GM12878 (cell line): Measurements from ENCODE around the gene GGNBP2. TPM values are rescaled to one million over a fixed set of nuclear protein-coding genes. Genes with fewer than 3 reads are reported as not detected.

ENCODE experiments used
- BACH1 ChIP-seq: fragments of 450-650 bp; IDR thresholded peaks from 2 replicates; pipeline ENCODE4 v1.6.1; 2017; ENCODE audit warnings: mild to moderate bottlenecking, borderline replicate concordance
- BCL11A ChIP-seq: IDR thresholded peaks from 2 replicates; pipeline ENCODE4 v1.6.1; 2011; ENCODE audit warnings: low read depth, low read length
- CBFB ChIP-seq: IDR thresholded peaks from 2 replicates; pipeline ENCODE4 v1.6.1; 2016; ENCODE audit warnings: antibody characterized with exemption, low read depth
- CBX3 ChIP-seq: fragments of 200-600 bp; sonication (generic); IDR thresholded peaks from 2 replicates; pipeline ENCODE4 v1.6.1; 2016; ENCODE audit warnings: low read depth, borderline replicate concordance
- CBX5 ChIP-seq: sonication (generic); IDR thresholded peaks from 2 replicates; pipeline ENCODE4 v1.6.1; 2016; ENCODE audit warnings: low read depth, moderate library complexity, mild to moderate bottlenecking, inconsistent platforms
- CHD4 ChIP-seq: fragments of 200-600 bp; sonication (generic); IDR thresholded peaks from 2 replicates; pipeline ENCODE4 v1.6.1; 2016; ENCODE audit warnings: mild to moderate bottlenecking
- EP300 ChIP-seq, 2 experiments: fragments of 150-350 bp in 1 of 2; IDR thresholded peaks; 2 replicates each; pipeline ENCODE4 v1.6.1; 2011 to 2012; ENCODE audit warnings: low read depth in 2 of 2, low read length in 2 of 2, borderline replicate concordance in 1 of 2, improper control_type of control experiment in 1 of 2, inconsistent platforms in 1 of 2; ENCODE audit not compliant: control insufficient read depth in 1 of 2
- JUND ChIP-seq: IDR thresholded peaks from 2 replicates; pipeline ENCODE4 v1.6.1; 2012; ENCODE audit warnings: low read depth, mild to moderate bottlenecking, low read length, improper control_type of control experiment, moderate library complexity
- MYB ChIP-seq: fragments of 150-350 bp; IDR thresholded peaks from 2 replicates; pipeline ENCODE4 v1.6.1; 2014; ENCODE audit warnings: mild to moderate bottlenecking, low read depth, low read length, borderline replicate concordance
- PAX5 ChIP-seq: IDR thresholded peaks from 2 replicates; pipeline ENCODE4 v1.6.1; 2011; ENCODE audit warnings: low read depth, low read length, borderline replicate concordance
- RBBP5 ChIP-seq: fragments of 200-600 bp; sonication (generic); conservative IDR thresholded peaks from 2 replicates; pipeline ENCODE4 v1.6.1; 2016
- ZNF622 ChIP-seq: fragments of 450-650 bp; IDR thresholded peaks from 2 replicates; pipeline ENCODE4 v1.6.1; 2017; ENCODE audit warnings: mild to moderate bottlenecking, inconsistent platforms
- polyA plus RNA-seq, 11 experiments: library from polyadenylated mRNA; depleted of rRNA in 4 of 11; unstranded in 6 of 11; stranded (reverse) in 5 of 11; fragments of >200 nt; fragmentation: Nextera tagmentation in 4 of 11; fragmentation: Illumina TruSeq in 1 of 11; extraction: Ambion mirVana in 4 of 11; extraction: Trizol in 1 of 11; gene quantifications; 1 replicate in 1 of 11; 2 replicates in 10 of 11; pipeline versions ENCODE4 v1.2.1 to v1.2.3, GENCODE V29; 2011 to 2016; ENCODE audit warnings: inconsistent platforms in 2 of 11, missing spikeins in 2 of 11, low read depth in 1 of 11
- total RNA-seq, 4 experiments: library from RNA; depleted of rRNA in 3 of 4; stranded (reverse); fragments of >200 nt in 3 of 4; fragmentation: Illumina TruSeq in 1 of 4; extraction: Trizol in 1 of 4; gene quantifications; 2 replicates each; pipeline versions ENCODE4 v1.2.1 to v1.2.3, GENCODE V29; 2013 to 2021
- TF ChIP-seq, protein P1 (sequence below): fragments of 450-650 bp; formaldehyde crosslinking; IDR thresholded peaks from 2 replicates; pipeline ENCODE4 v1.4.0; 2022; ENCODE audit warnings: mild to moderate bottlenecking, moderate library complexity
- TF ChIP-seq, protein P2 (sequence below): IDR thresholded peaks from 2 replicates; pipeline ENCODE4 v1.6.1; 2011; ENCODE audit warnings: low read depth, low read length, improper control_type of control experiment, borderline replicate concordance
- TF ChIP-seq, protein P3 (sequence below): fragments of 150-350 bp; IDR thresholded peaks from 2 replicates; pipeline ENCODE4 v1.6.1; 2016; ENCODE audit warnings: low read depth, low read length
- TF ChIP-seq, protein P4 (sequence below): fragments of 150-350 bp; IDR thresholded peaks from 2 replicates; pipeline ENCODE4 v1.6.1; 2014; ENCODE audit warnings: mild to moderate bottlenecking, low read depth, low read length
- TF ChIP-seq, protein P5 (sequence below): fragments of 450-650 bp; IDR thresholded peaks from 2 replicates; pipeline ENCODE4 v1.6.1; 2016; ENCODE audit warnings: mild to moderate bottlenecking

Gene GGNBP2
- total and polyA plus RNA-seq, 10 of the 15 experiments (the other 5 are each of a cell fraction or from before 2014, with no cell fraction given) = 36.3 to 82.0 (median 50.0) TPM

DNA sequence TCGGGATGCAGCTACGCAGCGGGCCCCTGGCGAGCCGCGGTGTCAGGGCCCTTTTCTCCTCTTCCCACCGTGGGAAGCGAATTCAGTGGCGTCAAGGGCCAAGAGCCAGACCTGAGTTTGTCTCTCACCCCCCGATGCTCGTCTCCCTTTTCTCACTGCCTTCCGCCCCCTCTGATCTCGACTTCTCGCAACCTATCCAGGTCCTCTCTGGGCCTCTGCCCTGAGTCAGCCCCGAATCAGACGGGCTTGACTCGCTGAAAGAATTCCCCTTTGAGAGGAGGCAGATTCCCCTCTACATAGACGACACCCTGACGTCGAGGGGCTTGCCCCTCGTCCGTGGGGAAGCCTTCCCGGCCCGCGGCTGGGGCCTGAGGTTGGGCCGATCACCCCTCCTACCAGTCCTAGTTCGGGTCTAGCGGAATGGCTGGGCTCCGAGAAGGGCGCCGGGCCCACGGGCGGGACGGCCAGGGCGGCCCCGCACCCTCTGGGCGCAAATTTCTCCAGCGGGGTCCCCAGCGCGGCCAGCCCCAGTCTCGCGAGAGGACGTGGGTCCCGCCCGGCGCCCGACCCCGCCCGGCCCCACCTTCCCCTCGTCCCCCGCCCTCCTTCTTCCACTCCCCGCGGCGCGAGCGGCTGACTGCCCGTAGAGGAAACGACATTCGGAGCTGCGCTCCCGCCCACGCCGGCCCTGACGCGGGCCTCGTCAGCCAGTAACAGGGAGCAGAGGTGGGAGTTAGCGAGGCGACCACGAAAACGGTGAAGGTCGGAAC is at the start of gene GGNBP2 (continued):
- TF ChIP-seq, protein P1, sequence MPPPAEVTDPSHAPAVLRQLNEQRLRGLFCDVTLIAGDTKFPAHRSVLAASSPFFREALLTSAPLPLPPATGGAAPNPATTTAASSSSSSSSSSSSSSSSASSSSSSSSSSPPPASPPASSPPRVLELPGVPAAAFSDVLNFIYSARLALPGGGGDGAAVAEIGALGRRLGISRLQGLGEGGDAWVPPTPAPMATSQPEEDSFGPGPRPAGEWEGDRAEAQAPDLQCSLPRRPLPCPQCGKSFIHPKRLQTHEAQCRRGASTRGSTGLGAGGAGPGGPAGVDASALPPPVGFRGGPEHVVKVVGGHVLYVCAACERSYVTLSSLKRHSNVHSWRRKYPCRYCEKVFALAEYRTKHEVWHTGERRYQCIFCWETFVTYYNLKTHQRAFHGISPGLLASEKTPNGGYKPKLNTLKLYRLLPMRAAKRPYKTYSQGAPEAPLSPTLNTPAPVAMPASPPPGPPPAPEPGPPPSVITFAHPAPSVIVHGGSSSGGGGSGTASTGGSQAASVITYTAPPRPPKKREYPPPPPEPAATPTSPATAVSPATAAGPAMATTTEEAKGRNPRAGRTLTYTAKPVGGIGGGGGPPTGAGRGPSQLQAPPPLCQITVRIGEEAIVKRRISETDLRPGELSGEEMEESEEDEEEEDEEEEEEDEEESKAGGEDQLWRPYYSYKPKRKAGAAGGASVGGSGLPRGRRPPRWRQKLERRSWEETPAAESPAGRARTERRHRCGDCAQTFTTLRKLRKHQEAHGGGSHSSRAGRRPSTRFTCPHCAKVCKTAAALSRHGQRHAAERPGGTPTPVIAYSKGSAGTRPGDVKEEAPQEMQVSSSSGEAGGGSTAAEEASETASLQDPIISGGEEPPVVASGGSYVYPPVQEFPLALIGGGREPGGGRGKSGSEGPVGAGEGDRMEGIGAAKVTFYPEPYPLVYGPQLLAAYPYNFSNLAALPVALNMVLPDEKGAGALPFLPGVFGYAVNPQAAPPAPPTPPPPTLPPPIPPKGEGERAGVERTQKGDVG = no peak
- TF ChIP-seq CBFB (peak; percentile 35; the same call in 1 of the 2 replicates), BCL11A (no peak), MYB (no peak), JUND (no peak), BACH1 (peak; percentile 55; the same call in 1 of the 2 replicates), ZNF622 (no peak), PAX5 (no peak), CBX3 (no peak), EP300 (IDR thresholded peaks at IDR 0.05; ENCODE audit: borderline replicate concordance in 1 of 2, control insufficient read depth in 1 of 2, low read depth in 2 of 2, low read length in 2 of 2) (0 out of 4 replicates have a peak, but pooled peaks of 1 of the 2 experiments have one; percentile 4), CBX5 (no peak), RBBP5 (no peak), CHD4 (no peak)
- TF ChIP-seq, protein P2, sequence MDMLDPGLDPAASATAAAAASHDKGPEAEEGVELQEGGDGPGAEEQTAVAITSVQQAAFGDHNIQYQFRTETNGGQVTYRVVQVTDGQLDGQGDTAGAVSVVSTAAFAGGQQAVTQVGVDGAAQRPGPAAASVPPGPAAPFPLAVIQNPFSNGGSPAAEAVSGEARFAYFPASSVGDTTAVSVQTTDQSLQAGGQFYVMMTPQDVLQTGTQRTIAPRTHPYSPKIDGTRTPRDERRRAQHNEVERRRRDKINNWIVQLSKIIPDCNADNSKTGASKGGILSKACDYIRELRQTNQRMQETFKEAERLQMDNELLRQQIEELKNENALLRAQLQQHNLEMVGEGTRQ = no peak
- TF ChIP-seq, protein P3, sequence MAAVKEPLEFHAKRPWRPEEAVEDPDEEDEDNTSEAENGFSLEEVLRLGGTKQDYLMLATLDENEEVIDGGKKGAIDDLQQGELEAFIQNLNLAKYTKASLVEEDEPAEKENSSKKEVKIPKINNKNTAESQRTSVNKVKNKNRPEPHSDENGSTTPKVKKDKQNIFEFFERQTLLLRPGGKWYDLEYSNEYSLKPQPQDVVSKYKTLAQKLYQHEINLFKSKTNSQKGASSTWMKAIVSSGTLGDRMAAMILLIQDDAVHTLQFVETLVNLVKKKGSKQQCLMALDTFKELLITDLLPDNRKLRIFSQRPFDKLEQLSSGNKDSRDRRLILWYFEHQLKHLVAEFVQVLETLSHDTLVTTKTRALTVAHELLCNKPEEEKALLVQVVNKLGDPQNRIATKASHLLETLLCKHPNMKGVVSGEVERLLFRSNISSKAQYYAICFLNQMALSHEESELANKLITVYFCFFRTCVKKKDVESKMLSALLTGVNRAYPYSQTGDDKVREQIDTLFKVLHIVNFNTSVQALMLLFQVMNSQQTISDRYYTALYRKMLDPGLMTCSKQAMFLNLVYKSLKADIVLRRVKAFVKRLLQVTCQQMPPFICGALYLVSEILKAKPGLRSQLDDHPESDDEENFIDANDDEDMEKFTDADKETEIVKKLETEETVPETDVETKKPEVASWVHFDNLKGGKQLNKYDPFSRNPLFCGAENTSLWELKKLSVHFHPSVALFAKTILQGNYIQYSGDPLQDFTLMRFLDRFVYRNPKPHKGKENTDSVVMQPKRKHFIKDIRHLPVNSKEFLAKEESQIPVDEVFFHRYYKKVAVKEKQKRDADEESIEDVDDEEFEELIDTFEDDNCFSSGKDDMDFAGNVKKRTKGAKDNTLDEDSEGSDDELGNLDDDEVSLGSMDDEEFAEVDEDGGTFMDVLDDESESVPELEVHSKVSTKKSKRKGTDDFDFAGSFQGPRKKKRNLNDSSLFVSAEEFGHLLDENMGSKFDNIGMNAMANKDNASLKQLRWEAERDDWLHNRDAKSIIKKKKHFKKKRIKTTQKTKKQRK = no peak
- TF ChIP-seq, protein P4, sequence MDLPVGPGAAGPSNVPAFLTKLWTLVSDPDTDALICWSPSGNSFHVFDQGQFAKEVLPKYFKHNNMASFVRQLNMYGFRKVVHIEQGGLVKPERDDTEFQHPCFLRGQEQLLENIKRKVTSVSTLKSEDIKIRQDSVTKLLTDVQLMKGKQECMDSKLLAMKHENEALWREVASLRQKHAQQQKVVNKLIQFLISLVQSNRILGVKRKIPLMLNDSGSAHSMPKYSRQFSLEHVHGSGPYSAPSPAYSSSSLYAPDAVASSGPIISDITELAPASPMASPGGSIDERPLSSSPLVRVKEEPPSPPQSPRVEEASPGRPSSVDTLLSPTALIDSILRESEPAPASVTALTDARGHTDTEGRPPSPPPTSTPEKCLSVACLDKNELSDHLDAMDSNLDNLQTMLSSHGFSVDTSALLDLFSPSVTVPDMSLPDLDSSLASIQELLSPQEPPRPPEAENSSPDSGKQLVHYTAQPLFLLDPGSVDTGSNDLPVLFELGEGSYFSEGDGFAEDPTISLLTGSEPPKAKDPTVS = no peak
- TF ChIP-seq, protein P5, sequence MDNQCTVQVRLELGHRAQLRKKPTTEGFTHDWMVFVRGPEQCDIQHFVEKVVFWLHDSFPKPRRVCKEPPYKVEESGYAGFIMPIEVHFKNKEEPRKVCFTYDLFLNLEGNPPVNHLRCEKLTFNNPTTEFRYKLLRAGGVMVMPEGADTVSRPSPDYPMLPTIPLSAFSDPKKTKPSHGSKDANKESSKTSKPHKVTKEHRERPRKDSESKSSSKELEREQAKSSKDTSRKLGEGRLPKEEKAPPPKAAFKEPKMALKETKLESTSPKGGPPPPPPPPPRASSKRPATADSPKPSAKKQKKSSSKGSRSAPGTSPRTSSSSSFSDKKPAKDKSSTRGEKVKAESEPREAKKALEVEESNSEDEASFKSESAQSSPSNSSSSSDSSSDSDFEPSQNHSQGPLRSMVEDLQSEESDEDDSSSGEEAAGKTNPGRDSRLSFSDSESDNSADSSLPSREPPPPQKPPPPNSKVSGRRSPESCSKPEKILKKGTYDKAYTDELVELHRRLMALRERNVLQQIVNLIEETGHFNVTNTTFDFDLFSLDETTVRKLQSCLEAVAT = no peak; the same call in 1 of the 2 replicates
